HepG2 (cell line): ENCODE measurements around the gene PTCH1. TPM values are rescaled to one million over a fixed set of nuclear protein-coding genes. Genes with fewer than 3 reads are reported as not detected.

ENCODE experiments used
- ATAC-seq: fragments of 200-7000 bp; cut with Tn5 transposase; 3 replicates; pipeline ENCODE4 v1.9.1; 2020; ENCODE audit warnings: mild to moderate bottlenecking, moderate library complexity
- BruUV-seq: library from RNA; stranded (reverse); fragments of 400-500 nt; replicated peaks from 2 replicates; lab custom pipeline; 2021; lab: Mats Ljungman, UMichigan
- CTCF ChIA-PET: fragments of 300-600 bp; formaldehyde crosslinking; extraction: SDS; loops from one replicate; lab custom pipeline; 2021; ENCODE audit warnings: low total read pairs, inconsistent platforms, low intra/inter-chr PET ratio; lab: Yijun Ruan, JAX
- POLR2A ChIA-PET: fragments of 350-600 bp; sonication (Branson Sonifier 250); formaldehyde crosslinking; loops from one replicate; lab custom pipeline; 2020; ENCODE audit warnings: antibody characterized with exemption, inconsistent platforms; lab: Yijun Ruan, JAX
- DNase-seq: peaks from one replicate; pipeline ENCODE4 v3.0.0-alpha.2; 2015; ENCODE audit warnings: low spot score
- FAIRE-seq: peaks from 3 replicates; lab custom pipeline; 2011; peaks lifted over from hg19 to GRCh38; lab: Jason Lieb, UNC
- H2AFZ ChIP-seq: one replicate; pipeline ENCODE4 v1.6.1; 2011; ENCODE audit warnings: low read length, inconsistent platforms
- H3K27ac ChIP-seq: fragments of 300-600 bp; 3 replicates; pipeline ENCODE4 v1.8.0; 2011; ENCODE audit warnings: mixed run types, mild to moderate bottlenecking, mixed read lengths, low read length, inconsistent platforms; ENCODE audit not compliant: insufficient read depth; ENCODE audit errors: extremely low read length
- H3K27me3 ChIP-seq, 2 experiments: fragments of 200-600 bp in 1 of 2; 2 replicates in 1 of 2; 3 replicates in 1 of 2; pipeline versions ENCODE4 v1.6.0 to v1.8.0; 2011; ENCODE audit warnings: low read length in 2 of 2, mild to moderate bottlenecking in 2 of 2, moderate library complexity in 2 of 2, inconsistent platforms in 1 of 2; ENCODE audit not compliant: insufficient read depth in 2 of 2, control insufficient read depth in 1 of 2
- H3K36me3 ChIP-seq, 2 experiments: fragments of 200-600 bp in 1 of 2; replicated peaks in 1 of 2; 2 replicates in 1 of 2; 3 replicates in 1 of 2; pipeline versions ENCODE4 v1.5.1 to v1.8.0; 2011; ENCODE audit warnings: low read length in 2 of 2, inconsistent platforms in 1 of 2; ENCODE audit not compliant: insufficient read depth in 2 of 2, control insufficient read depth in 1 of 2
- H3K4me1 ChIP-seq: 2 replicates; pipeline ENCODE4 v1.5.1; 2012; ENCODE audit warnings: low read length, inconsistent platforms; ENCODE audit not compliant: insufficient read depth
- H3K4me2 ChIP-seq: 2 replicates; pipeline ENCODE4 v1.6.0; 2011; ENCODE audit warnings: low read depth, low read length, inconsistent platforms
- H3K4me3 ChIP-seq, 3 experiments: fragments of 200-600 bp in 1 of 3; sonication (generic), shearing (Covaris generic) in 1 of 3; replicated peaks in 1 of 3; 2 replicates each; pipeline ENCODE4 v1.5.1; 2011 to 2016; ENCODE audit warnings: low read length in 3 of 3, inconsistent platforms in 2 of 3, low read depth in 2 of 3, mild to moderate bottlenecking in 2 of 3, control low read depth in 1 of 3, mixed read lengths in 1 of 3; ENCODE audit not compliant: insufficient read depth in 1 of 3
- H3K79me2 ChIP-seq: one replicate; pipeline ENCODE4 v1.6.1; 2011; ENCODE audit warnings: low read length, inconsistent platforms; ENCODE audit not compliant: insufficient read depth
- H3K9ac ChIP-seq: 2 replicates; pipeline ENCODE4 v1.6.0; 2011; ENCODE audit warnings: mild to moderate bottlenecking, low read depth, low read length, inconsistent platforms; ENCODE audit not compliant: insufficient read depth
- H3K9me3 ChIP-seq: 2 replicates; pipeline ENCODE4 v1.5.1; 2012; ENCODE audit warnings: mild to moderate bottlenecking, low read length
- H4K20me1 ChIP-seq: 2 replicates; pipeline ENCODE4 v1.6.0; 2011; ENCODE audit warnings: inconsistent platforms, mild to moderate bottlenecking, low read length, moderate library complexity; ENCODE audit not compliant: insufficient read depth
- ARNT2 ChIP-seq: sonication (generic); formaldehyde crosslinking; IDR thresholded peaks from 2 replicates; pipeline ENCODE4 v1.8.0; 2022; ENCODE audit warnings: mild to moderate bottlenecking, low read depth, missing genetic modification reagents, moderate library complexity
- ERF ChIP-seq: IDR thresholded peaks from 2 replicates; pipeline ENCODE4 v1.6.1; 2018; ENCODE audit warnings: missing biosample characterization, missing genetic modification reagents
- NFKBIZ ChIP-seq: IDR thresholded peaks from 2 replicates; pipeline ENCODE4 v1.6.1; 2018; ENCODE audit warnings: missing genetic modification reagents, missing compliant biosample characterization
- PLRG1 ChIP-seq: fragments of 450-650 bp; conservative IDR thresholded peaks from 2 replicates; pipeline ENCODE4 v1.6.1; 2016
- SMARCE1 ChIP-seq: fragments of 450-650 bp; IDR thresholded peaks from 2 replicates; pipeline ENCODE4 v1.6.1; 2017; ENCODE audit warnings: borderline replicate concordance
- TARDBP ChIP-seq: sonication (generic); formaldehyde crosslinking; IDR thresholded peaks from 2 replicates; pipeline ENCODE4 v1.8.0; 2022; ENCODE audit warnings: mild to moderate bottlenecking, missing genetic modification reagents
- ZNF253 ChIP-seq: sonication (generic); formaldehyde crosslinking; IDR thresholded peaks from 2 replicates; pipeline ENCODE4 v1.8.0; 2022; ENCODE audit warnings: mild to moderate bottlenecking, missing genetic modification reagents, borderline replicate concordance
- ZNF883 ChIP-seq: sonication (generic); formaldehyde crosslinking; IDR thresholded peaks from 2 replicates; pipeline ENCODE4 v1.5.1; 2020; ENCODE audit warnings: mild to moderate bottlenecking, missing genetic modification reagents; ENCODE audit errors: not compliant biosample characterization
- WGBS: methylation state at CpG from one replicate; pipeline ENCODE4 v1.1.6; 2017; ENCODE audit warnings: low lambda C conversion rate; 5-methylcytosine and 5-hydroxymethylcytosine counted together
- in situ Hi-C: cut with HindIII; loops from 2 replicates; pipeline ENCODE4 v1.10.0; 2017; ENCODE audit warnings: low pct_unique_long_range_greater_than_20kb; ENCODE audit not compliant: extremely low pct_ligation_motif_present
- intact Hi-C: fragments of 100-400 bp; cut with micrococcal nuclease; formaldehyde crosslinking; loops from one replicate; pipeline ENCODE4 v1.10.0; 2022; ENCODE audit not compliant: unreplicated experiment
- polyA plus RNA-seq, 8 experiments: library from polyadenylated mRNA; depleted of rRNA in 3 of 8; stranded (reverse) in 7 of 8; unstranded in 1 of 8; fragments of >200 nt; fragmentation: Illumina TruSeq in 4 of 8; extraction: Trizol in 4 of 8; gene quantifications; 2 replicates each; pipeline versions ENCODE4 v1.2.1 to v1.2.3, GENCODE V29; 2011 to 2016; ENCODE audit warnings: low read depth in 4 of 8, missing spikeins in 1 of 8, mixed read lengths in 1 of 8; ENCODE audit not compliant: insufficient read depth in 1 of 8
- total RNA-seq, 5 experiments: library from RNA; depleted of rRNA; stranded (reverse); fragments of >200 nt; fragmentation: Illumina TruSeq; extraction: Trizol; gene quantifications; 2 replicates each; pipeline ENCODE4 v1.2.3, GENCODE V29; 2016; ENCODE audit warnings: low read depth in 1 of 5
- TF ChIP-seq, protein P1 (sequence below): sonication (generic); formaldehyde crosslinking; IDR thresholded peaks from 2 replicates; pipeline ENCODE4 v1.4.0; 2020; ENCODE audit warnings: missing genetic modification reagents
- TF ChIP-seq, protein P2 (sequence below): sonication (generic); formaldehyde crosslinking; IDR thresholded peaks from 2 replicates; pipeline ENCODE4 v1.9.0; 2021; ENCODE audit warnings: mild to moderate bottlenecking, missing genetic modification reagents
- TF ChIP-seq, protein P3 (sequence below): sonication (generic); formaldehyde crosslinking; IDR thresholded peaks from 2 replicates; pipeline ENCODE4 v1.4.0; 2020; ENCODE audit warnings: mild to moderate bottlenecking, missing genetic modification reagents

PTCH1 gene
- total and polyA plus RNA-seq, 2 of the 13 experiments (the other 11 are each of a cell fraction or from before 2014, with no cell fraction given) = 2.8 to 3.9 TPM

DNA sequence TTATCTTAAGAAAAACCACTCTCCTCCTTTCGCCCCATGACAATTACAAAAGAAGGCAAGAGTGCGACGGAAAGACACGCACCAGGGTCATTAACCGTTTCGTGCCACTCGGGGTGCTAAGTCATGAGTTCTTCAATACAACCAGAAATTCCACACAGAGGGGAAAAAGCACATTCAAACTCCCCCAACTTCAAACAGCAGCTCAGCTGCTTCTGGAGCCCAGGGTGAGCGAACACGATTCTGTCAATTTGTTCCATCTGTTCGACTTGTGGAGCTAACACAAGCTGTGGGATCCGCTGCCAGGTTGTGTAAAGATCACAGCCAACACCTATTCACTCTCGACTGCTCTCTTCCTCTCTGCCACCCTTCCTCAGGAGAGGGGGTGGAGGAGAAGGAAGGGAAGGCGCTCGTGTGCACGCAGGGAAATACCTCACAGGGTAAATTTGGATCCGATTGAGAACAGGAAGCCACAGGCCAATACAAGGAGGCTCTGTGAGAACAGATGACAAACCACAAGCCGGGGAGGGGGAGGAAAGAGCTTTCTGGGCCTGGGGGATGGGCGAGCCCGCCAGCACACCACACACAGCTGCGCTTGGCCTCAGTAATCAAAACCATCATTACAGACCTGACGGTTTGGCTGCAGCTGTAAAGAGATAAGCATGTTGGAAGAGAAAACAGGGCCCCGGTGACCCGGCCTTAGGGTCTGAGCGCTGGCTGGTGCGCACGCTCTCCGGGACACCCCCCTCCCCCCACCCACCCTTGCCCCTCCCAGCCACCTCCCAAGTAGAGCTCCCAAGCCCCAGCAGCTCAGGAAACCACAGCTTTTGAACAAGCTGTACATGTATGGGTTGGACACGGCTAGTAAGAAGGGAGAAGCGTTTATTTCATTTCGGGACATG, 54.3 kb downstream of the PTCH1 start:
- POLR2A ChIA-PET = no interaction called here
- no peak overlapping the region for H3K9ac ChIP-seq

More for the DNA sequence above, 54.3 kb downstream of the PTCH1 start:
- Histone ChIP-seq H3K4me1 (no peaks in the 10 kb centered on the region), H3K79me2 (no peaks in the 10 kb centered on the region), H3K27ac (no peak overlapping the region), H2AFZ (no peak overlapping the region), H3K27me3 (no peaks in the 10 kb centered on the region), H3K4me3 (no peak overlapping the region), H3K36me3 (peaks cover 15 to 57% of the 10 kb centered on the region in 2 experiments), H3K4me2 (no peak overlapping the region), H3K9me3 (no peaks in the 10 kb centered on the region), H4K20me1 (no peaks in the 10 kb centered on the region)
- 95% methylated on average over 29 of the region's 30 CpGs for WGBS
- CTCF ChIA-PET = no interaction called here
- no peak for TF ChIP-seq TARDBP (CRISPR knock-in tag)
- TF ChIP-seq, protein P1, sequence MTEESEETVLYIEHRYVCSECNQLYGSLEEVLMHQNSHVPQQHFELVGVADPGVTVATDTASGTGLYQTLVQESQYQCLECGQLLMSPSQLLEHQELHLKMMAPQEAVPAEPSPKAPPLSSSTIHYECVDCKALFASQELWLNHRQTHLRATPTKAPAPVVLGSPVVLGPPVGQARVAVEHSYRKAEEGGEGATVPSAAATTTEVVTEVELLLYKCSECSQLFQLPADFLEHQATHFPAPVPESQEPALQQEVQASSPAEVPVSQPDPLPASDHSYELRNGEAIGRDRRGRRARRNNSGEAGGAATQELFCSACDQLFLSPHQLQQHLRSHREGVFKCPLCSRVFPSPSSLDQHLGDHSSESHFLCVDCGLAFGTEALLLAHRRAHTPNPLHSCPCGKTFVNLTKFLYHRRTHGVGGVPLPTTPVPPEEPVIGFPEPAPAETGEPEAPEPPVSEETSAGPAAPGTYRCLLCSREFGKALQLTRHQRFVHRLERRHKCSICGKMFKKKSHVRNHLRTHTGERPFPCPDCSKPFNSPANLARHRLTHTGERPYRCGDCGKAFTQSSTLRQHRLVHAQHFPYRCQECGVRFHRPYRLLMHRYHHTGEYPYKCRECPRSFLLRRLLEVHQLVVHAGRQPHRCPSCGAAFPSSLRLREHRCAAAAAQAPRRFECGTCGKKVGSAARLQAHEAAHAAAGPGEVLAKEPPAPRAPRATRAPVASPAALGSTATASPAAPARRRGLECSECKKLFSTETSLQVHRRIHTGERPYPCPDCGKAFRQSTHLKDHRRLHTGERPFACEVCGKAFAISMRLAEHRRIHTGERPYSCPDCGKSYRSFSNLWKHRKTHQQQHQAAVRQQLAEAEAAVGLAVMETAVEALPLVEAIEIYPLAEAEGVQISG (CRISPR knock-in tag) = no peak
- TF ChIP-seq ZNF253 (CRISPR knock-in tag) = no peak
- TF ChIP-seq, protein P2, sequence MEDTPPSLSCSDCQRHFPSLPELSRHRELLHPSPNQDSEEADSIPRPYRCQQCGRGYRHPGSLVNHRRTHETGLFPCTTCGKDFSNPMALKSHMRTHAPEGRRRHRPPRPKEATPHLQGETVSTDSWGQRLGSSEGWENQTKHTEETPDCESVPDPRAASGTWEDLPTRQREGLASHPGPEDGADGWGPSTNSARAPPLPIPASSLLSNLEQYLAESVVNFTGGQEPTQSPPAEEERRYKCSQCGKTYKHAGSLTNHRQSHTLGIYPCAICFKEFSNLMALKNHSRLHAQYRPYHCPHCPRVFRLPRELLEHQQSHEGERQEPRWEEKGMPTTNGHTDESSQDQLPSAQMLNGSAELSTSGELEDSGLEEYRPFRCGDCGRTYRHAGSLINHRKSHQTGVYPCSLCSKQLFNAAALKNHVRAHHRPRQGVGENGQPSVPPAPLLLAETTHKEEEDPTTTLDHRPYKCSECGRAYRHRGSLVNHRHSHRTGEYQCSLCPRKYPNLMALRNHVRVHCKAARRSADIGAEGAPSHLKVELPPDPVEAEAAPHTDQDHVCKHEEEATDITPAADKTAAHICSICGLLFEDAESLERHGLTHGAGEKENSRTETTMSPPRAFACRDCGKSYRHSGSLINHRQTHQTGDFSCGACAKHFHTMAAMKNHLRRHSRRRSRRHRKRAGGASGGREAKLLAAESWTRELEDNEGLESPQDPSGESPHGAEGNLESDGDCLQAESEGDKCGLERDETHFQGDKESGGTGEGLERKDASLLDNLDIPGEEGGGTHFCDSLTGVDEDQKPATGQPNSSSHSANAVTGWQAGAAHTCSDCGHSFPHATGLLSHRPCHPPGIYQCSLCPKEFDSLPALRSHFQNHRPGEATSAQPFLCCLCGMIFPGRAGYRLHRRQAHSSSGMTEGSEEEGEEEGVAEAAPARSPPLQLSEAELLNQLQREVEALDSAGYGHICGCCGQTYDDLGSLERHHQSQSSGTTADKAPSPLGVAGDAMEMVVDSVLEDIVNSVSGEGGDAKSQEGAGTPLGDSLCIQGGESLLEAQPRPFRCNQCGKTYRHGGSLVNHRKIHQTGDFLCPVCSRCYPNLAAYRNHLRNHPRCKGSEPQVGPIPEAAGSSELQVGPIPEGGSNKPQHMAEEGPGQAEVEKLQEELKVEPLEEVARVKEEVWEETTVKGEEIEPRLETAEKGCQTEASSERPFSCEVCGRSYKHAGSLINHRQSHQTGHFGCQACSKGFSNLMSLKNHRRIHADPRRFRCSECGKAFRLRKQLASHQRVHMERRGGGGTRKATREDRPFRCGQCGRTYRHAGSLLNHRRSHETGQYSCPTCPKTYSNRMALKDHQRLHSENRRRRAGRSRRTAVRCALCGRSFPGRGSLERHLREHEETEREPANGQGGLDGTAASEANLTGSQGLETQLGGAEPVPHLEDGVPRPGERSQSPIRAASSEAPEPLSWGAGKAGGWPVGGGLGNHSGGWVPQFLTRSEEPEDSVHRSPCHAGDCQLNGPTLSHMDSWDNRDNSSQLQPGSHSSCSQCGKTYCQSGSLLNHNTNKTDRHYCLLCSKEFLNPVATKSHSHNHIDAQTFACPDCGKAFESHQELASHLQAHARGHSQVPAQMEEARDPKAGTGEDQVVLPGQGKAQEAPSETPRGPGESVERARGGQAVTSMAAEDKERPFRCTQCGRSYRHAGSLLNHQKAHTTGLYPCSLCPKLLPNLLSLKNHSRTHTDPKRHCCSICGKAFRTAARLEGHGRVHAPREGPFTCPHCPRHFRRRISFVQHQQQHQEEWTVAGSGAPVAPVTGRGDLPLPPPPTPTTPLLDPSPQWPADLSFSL = no peak
- TF ChIP-seq, protein P3, sequence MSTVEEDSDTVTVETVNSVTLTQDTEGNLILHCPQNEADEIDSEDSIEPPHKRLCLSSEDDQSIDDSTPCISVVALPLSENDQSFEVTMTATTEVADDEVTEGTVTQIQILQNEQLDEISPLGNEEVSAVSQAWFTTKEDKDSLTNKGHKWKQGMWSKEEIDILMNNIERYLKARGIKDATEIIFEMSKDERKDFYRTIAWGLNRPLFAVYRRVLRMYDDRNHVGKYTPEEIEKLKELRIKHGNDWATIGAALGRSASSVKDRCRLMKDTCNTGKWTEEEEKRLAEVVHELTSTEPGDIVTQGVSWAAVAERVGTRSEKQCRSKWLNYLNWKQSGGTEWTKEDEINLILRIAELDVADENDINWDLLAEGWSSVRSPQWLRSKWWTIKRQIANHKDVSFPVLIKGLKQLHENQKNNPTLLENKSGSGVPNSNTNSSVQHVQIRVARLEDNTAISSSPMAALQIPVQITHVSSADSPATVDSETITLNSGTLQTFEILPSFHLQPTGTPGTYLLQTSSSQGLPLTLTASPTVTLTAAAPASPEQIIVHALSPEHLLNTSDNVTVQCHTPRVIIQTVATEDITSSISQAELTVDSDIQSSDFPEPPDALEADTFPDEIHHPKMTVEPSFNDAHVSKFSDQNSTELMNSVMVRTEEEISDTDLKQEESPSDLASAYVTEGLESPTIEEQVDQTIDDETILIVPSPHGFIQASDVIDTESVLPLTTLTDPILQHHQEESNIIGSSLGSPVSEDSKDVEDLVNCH (CRISPR knock-in tag) = no peak
- TF ChIP-seq NFKBIZ (CRISPR knock-in tag) = no peak
- no peak for TF ChIP-seq ARNT2 (CRISPR knock-in tag)
- TF ChIP-seq SMARCE1 = no peak
- TF ChIP-seq ZNF883 (CRISPR knock-in tag) = no peak
- TF ChIP-seq ERF = no peak
- TF ChIP-seq PLRG1 = no peak
- intact Hi-C loops = no loop called here
- no TSS peak for BruUV-seq
- DNase-seq (no peak), FAIRE-seq (no peak), ATAC-seq (no peak)
- in situ Hi-C loops = no loop called here
